HG03521 (cell line): ENCODE data around the gene PPM1N.

Experiments
- ATAC-seq: cut with Tn5 transposase; IDR thresholded peaks from one replicate; pipeline ENCODE4 v1.9.1; 2021; ENCODE audit warnings: mild to moderate bottlenecking, moderate library complexity; ENCODE audit not compliant: unreplicated experiment

The PPM1N gene

DNA sequence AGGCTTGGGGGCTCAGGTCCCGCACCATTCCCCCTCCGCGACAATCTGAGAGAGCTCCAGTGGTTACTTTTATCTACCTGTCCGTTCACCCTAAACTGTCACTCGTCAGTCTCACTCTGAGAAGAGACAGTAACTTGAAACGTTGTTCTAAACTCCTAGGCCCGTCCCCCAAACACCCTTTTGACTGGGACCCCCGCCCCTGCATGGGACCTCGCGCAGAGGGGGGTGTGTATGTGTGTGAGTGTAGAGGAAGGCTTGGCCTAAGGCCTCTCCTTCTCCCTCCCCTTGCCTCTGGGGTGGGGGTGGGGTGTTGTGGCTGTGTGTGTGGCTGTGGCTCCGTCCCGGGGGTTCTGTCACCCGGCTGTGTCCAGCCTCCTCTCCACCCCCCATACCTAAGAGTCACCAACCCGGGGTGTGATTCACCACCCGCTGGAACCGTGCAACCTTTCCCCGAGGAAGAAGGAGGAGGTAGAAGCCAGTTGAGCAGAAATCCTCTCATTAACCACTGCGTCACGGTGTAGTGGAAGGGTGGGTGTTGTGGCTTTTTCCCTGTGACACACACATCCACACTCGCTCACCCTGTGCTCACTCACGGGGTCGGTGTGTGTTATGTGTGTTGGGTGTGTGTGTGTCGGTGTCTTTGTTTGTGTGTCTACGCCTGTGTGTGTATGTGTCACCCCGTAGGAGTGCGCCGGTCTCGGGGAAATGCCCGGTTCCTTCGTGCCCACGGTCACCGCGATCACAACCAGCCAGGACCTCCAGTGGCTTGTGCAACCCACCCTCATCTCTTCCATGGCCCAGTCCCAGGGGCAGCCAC, 28.1 kb upstream of the PPM1N start:
- ATAC-seq = no peak

DNA sequence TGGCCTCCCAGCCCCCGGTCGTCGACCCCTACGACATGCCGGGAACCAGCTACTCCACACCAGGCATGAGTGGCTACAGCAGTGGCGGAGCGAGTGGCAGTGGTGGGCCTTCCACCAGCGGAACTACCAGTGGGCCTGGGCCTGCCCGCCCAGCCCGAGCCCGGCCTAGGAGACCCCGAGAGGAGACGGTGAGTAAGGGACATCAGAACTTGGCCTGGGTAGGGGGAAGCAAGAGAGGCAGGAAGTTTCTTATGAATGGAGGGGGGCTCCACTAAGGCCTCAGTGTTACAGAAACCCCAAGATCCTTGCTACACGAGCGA, 27.5 kb upstream of the PPM1N start:
- ATAC-seq = no peak

DNA sequence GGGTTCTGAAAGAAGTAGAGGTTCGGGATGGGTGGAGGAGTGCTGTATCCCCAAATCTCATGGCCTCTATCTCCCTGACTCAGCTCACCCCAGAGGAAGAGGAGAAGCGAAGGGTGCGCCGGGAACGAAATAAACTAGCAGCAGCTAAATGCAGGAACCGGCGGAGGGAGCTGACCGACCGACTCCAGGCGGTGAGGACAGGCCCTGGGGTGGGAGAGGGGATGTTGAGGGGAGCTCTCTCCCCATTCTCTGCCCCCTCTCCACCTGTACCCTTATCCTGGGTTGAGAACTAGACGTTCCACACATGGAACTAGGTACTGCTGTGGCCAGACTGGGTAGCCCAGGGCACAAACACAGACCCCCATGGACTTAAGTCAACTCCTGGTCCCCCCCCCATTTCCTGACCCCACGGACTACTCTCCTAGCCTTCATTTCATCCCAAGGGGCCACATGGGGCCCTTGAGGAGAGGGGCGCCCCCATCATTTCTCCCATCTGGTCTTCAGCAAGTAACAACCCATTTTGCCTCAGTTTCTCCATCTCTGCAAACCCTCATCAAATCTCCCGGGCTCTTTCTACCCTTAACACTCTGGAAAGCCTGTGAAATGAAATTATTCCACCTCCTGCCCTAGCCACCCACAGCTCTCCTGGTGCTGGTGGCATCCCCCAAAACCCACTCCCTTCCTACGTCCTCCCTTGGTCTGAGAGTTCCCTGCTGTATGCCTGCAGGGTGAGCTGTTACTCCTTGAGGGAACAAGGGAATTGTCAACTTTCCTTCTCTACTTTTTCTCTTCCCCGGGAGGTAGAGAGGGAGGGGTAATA, 26.9 kb upstream of the PPM1N start:
- no peak for ATAC-seq

DNA sequence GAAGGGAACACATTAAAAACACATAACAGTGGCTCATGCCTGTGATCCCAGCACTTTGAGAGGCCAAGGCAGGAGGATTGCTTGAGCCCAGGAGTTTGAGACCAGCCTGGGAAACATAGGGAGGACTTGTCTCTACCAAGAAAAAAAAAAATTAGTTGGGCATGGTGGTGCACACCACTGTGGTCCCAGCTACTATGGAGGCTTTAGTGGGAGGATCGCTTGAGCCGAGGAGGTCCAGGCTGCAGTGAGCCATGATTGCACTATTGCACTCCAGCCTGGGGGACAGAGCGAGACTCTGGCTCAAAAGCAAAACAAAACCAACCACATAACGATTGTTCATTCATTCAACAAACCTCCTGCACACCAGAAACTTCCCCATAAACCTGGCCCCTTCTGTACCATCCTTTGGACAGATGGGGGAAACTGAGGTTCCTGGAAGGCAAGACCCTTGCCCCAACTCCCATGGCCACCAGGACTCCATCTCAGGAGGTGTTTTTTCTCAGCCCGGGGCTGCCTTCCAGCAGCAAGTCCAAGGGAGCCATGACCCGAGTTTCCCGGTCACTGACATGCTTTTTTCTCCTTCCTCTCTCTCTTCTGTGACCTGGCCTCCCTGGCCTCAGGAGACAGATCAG, 26.2 kb upstream of the PPM1N start:
- no peak for ATAC-seq

DNA sequence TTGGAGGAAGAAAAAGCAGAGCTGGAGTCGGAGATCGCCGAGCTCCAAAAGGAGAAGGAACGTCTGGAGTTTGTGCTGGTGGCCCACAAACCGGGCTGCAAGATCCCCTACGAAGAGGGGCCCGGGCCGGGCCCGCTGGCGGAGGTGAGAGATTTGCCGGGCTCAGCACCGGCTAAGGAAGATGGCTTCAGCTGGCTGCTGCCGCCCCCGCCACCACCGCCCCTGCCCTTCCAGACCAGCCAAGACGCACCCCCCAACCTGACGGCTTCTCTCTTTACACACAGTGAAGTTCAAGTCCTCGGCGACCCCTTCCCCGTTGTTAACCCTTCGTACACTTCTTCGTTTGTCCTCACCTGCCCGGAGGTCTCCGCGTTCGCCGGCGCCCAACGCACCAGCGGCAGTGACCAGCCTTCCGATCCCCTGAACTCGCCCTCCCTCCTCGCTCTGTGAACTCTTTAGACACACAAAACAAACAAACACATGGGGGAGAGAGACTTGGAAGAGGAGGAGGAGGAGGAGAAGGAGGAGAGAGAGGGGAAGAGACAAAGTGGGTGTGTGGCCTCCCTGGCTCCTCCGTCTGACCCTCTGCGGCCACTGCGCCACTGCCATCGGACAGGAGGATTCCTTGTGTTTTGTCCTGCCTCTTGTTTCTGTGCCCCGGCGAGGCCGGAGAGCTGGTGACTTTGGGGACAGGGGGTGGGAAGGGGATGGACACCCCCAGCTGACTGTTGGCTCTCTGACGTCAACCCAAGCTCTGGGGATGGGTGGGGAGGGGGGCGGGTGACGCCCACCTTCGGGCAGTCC, 25.5 kb upstream of the PPM1N start:
- ATAC-seq = no peak

DNA sequence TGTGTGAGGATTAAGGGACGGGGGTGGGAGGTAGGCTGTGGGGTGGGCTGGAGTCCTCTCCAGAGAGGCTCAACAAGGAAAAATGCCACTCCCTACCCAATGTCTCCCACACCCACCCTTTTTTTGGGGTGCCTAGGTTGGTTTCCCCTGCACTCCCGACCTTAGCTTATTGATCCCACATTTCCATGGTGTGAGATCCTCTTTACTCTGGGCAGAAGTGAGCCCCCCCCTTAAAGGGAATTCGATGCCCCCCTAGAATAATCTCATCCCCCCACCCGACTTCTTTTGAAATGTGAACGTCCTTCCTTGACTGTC, 24.9 kb upstream of the PPM1N start:
- no peak for ATAC-seq

DNA sequence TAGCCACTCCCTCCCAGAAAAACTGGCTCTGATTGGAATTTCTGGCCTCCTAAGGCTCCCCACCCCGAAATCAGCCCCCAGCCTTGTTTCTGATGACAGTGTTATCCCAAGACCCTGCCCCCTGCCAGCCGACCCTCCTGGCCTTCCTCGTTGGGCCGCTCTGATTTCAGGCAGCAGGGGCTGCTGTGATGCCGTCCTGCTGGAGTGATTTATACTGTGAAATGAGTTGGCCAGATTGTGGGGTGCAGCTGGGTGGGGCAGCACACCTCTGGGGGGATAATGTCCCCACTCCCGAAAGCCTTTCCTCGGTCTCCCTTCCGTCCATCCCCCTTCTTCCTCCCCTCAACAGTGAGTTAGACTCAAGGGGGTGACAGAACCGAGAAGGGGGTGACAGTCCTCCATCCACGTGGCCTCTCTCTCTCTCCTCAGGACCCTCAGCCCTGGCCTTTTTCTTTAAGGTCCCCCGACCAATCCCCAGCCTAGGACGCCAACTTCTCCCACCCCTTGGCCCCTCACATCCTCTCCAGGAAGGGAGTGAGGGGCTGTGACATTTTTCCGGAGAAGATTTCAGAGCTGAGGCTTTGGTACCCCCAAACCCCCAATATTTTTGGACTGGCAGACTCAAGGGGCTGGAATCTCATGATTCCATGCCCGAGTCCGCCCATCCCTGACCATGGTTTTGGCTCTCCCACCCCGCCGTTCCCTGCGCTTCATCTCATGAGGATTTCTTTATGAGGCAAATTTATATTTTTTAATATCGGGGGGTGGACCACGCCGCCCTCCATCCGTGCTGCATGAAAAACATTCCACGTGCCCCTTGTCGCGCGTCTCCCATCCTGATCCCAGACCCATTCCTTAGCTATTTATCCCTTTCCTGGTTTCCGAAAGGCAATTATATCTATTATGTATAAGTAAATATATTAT, 24.3 kb upstream of the PPM1N start:
- ATAC-seq = no peak

DNA sequence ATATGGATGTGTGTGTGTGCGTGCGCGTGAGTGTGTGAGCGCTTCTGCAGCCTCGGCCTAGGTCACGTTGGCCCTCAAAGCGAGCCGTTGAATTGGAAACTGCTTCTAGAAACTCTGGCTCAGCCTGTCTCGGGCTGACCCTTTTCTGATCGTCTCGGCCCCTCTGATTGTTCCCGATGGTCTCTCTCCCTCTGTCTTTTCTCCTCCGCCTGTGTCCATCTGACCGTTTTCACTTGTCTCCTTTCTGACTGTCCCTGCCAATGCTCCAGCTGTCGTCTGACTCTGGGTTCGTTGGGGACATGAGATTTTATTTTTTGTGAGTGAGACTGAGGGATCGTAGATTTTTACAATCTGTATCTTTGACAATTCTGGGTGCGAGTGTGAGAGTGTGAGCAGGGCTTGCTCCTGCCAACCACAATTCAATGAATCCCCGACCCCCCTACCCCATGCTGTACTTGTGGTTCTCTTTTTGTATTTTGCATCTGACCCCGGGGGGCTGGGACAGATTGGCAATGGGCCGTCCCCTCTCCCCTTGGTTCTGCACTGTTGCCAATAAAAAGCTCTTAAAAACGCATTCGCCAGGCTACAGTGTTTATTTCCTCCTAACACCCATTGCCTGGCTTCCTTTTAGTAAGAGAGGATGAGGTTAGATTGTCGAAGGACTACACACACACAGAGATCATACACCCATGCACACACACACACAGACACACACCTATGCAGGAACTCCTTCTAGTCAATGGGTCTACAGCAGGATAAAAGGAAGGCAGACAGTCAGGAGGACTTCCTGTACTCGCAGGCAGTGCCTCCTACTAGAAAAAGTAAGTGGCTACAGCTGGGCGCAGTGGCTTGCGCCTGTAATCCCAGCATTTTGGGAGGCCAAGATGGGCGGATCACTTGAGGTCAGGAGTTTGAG, 23.4 kb upstream of the PPM1N start:
- ATAC-seq = no peak

DNA sequence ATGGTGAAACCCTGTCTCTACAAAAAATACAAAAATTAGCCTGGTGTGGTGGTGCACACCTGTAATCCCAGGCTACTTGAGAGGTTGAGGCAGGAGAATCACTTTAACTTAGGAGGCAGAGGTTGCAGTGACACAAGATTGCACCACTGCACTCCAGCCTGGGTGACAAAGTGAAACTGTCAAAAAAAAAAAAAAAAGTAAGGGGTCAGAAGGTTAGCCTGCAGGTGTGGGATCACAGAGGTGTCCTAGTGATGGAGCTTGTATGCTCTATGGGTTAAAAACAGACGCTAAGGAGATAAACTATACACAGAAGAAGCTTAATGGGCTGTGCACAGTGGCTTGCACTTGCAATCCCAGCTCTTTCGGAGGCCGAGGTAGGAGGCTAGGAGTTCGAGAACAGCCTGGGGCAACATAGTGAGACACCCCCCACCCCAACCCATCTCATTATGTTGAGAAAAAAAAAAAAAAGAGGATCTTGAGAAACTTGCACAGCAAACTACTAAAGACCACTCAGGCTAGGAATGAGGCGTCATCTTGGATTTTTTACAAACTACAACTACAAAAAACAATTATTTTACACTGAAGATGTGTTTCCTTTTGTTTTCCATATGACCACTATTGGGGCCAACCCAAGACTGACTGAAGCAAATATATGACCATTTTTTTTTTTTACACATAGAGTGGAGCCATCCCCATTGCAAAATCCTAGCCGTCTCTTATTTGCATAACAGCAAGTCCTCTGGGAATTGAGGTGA, 22.5 kb upstream of the PPM1N start:
- ATAC-seq = no peak

DNA sequence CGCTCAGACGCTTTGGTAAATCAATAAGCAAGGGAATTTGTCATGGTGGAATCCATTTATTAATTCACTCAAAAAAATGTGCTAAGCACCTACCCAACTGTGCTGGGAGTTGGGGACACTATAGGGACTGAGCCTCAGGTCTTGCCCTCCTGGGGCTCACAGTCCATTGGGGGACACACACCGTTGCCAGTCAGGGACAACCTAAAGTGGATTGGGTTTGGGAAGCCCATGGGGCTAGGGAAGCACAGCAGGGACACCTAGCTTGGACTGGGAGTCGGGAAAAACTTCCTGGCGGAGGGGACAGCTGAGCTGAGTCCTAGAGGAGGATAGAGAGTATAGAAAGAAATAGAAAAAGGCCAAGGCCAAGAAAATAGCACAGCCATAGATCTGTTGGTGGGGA, 21.9 kb upstream of the PPM1N start:
- no peak for ATAC-seq

DNA sequence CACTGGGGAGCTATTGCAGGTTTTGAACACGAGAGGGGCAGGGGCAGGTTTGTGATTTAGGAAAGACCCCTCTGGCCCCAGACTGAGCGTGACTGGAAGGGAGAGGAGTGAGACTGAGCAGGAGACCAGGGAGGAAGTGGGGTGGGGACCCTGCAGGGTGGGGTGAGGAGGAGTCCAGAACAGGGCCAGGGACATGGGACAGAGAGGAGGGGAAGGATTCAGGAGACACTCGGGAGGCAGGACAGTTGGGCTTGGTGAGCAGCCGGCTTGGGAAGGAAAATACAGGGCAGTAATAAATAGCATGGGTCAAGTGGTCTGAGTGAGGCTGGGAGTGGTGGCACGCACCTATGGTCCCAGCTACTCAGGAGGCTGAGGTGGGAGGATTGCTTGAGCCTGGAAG, 21.1 kb upstream of the PPM1N start:
- no peak for ATAC-seq

DNA sequence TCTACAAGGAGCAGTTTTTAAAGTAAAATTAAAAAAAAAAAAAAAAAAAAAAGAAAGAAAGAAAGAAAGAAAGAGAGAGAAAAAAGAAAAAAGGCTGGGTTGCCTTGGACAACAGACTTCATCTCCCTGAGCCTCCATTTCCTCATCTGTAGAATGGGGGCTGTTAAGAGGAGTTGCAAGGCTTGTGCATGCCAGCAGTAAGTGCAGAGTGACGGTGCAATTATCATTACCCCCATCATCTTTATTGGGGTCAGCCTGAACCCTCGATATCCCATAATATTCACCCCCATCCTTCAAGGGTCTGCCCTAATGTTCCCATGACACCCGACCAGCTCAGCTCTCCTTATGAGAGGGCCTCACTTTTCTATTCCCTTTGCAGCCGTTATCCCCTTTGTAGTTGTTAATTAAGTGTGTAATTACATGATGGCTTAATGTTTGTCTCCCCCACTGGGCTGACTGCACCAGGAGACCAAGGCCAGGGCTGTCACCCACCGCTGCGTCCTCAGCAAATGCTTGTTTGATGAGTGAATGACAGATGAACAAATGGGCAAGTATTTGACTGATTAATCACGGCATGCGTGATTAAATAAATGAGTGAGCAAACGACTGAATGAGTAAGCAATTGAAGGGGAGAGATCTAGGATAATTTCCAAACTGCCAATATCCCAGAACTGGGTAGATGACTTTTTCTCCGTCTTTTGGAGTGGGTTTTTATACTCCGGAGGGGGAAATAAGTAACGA, 20.4 kb upstream of the PPM1N start:
- no peak for ATAC-seq

DNA sequence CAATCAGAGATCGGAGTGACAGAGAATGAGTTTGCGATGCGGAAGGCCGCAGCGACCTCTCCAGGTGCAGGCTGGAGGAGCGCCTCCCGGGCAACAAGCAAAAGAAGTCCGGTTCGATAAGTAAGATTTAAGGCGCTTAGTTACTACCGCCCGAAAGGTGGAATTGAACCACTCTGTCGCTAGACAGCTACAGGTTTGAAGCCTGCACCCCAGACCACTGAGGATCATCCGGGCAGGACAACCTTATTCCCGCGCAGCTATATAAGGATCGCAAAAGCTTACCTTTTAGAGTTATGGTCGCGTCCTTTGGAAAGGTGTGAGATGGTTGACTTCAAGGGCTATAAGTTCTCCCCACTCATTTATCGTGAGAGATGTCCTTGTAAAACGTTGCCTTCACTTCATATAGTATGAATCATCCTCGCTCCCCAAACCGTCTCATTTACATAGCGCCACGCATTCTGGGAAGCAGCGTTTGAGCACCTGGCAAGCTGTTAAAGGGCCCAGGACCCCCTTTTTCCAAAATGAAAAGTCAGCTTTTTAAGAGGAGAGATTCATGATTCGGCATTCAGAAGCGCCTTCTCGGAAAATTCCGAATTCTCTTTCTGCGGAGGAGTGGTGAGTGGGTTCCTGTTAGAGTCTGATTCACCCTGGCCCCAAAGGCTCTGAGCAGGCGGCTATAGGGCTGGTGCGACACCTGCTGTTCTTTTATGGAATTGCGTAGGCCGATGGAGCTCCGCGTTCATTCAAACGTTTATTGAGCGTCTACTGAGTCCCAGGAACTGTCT, 19.6 kb upstream of the PPM1N start:
- peak; percentile 69 for ATAC-seq

DNA sequence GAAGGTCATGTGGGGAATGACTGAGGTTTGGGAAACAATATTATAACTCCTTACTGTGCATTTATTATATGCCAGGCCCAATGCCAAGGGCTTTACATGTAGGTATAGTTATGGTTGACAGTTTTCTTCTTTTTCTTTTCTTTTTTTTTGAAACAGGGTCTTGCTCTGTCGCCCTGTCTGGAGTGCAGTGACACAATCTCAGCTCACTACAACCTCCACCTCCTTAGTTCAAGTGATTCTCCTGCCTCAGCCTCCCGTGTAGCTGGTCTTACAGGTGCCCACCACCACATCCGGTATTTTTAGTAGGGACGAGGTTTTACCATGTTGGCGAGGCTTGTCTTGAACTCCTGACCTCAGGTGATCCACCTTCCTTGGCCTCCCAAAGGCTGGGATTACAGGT, 15.2 kb upstream of the PPM1N start:
- no peak for ATAC-seq

DNA sequence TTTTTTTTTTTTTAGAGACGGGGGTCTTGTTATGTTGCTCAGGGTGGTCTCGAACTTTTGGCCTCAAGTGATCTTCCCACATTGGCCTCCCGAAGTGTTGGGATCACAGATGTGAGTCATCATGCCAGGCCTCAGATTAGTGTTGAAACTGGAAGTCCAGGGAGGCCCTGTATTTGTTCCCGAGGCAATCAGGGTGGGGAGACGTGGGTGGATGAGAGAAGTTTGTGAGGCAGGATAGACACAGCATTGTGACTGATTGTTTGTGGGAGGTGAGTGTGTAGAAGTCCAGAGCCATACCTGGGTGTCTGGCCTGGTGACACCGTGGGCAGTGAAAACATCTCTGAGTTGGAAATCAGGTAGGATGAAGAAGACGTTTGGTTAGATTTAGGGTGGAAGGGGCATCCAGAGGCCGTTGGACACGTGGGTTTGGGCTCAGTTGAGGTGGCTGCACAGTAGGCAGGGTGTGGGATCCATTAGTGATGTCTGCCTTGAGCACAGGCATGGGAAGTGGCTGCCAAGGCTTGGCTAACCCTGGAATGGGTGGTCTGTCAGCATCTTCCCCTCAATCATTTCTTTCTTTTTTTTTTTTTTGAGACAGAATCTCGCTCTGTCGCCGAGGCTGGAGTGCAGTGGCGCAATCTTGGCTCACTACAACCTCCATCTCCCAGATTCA, 13.8 kb upstream of the PPM1N start:
- ATAC-seq = no peak

DNA sequence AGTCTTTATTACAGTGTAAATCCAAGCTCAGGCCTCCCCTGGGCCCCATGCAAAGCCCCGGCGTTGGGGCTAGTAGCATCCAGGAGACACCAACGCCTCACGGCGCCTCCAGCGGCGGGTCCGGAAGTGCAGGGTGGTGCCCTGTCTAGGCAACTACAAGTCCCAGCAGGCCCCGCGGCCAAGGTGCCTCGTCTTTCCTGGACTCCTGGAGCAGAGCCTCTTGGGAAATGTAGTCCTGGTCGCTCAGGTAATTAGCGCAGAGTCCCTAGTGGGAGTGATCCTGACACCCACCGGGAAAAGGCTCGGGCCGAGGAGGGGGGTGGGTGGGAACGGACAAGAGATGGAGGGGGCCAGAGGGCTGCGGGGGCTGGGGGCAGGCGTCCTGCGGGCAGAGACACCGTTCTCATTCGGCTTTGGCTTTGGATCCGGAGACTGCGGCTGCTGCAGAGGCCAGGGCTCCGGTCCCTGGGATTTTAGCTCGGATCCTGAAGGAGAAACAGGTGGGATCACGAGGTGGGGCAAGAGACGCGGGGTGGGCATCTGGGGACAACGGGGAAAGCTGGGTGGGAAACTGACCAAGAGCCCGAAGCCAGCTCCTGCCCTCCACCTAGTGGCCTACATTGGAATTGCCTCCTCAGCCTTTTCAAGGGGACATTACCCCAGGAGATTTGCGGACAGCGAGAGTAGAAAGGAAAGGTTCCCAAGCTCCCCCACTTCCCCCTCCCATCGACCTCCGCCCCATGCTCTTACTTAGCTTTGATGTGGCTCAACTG, 12.8 kb upstream of the PPM1N start:
- ATAC-seq = peak; percentile 92
